Sigmoid colon (tissue), 7 donors: Measurements from ENCODE around the gene SETDB2. TPM values are rescaled to one million over a fixed set of nuclear protein-coding genes. Genes with fewer than 3 reads are reported as not detected.
"Not testable (repeated sequence)": the region's sequence is repeated elsewhere in the genome, so short reads cannot be mapped to it uniquely, and the experiment has no call there.

Experiments
- DNase-seq: peaks from one replicate; pipeline ENCODE4 v3.0.0-alpha.2; 2019
- H3K27ac ChIP-seq, 4 donors: fragments of 200-600 bp; sonication (generic); one replicate each; pipeline ENCODE4 v1.5.1; 2016 to 2019; ENCODE audit warnings: mild to moderate bottlenecking in 1 of 4
- H3K27me3 ChIP-seq, 3 donors: fragments of 200-600 bp; sonication (generic); one replicate each; pipeline ENCODE4 v1.5.1; 2019; ENCODE audit warnings: mild to moderate bottlenecking in 1 of 3
- H3K36me3 ChIP-seq, 4 donors: fragments of 200-600 bp; sonication (generic); one replicate each; pipeline ENCODE4 v1.5.1; 2016 to 2019
- H3K4me1 ChIP-seq, 4 donors: fragments of 200-600 bp; sonication (generic); one replicate each; pipeline ENCODE4 v1.5.1; 2017 to 2019
- H3K4me3 ChIP-seq, 4 donors: fragments of 200-600 bp; sonication (generic); one replicate each; pipeline ENCODE4 v1.5.1; 2017 to 2019; ENCODE audit warnings: mild to moderate bottlenecking in 2 of 4, moderate library complexity in 1 of 4
- H3K9me3 ChIP-seq, 4 donors: fragments of 200-600 bp in 3 of 4; sonication (generic) in 3 of 4; one replicate each; pipeline versions ENCODE4 v1.5.1 to v1.6.1; 2013 to 2019
- EP300 ChIP-seq, 4 donors: sonication (generic); formaldehyde crosslinking; IDR thresholded peaks; one replicate each; pipeline ENCODE4 v1.6.1; 2017; ENCODE audit warnings: antibody characterized with exemption in 4 of 4
- POLR2A ChIP-seq, 2 donors: fragments of 450-650 bp; IDR thresholded peaks; one replicate each; pipeline ENCODE4 v1.6.1; 2016; ENCODE audit warnings: antibody characterized with exemption in 2 of 2, mild to moderate bottlenecking in 2 of 2, moderate library complexity in 2 of 2
- POLR2AphosphoS5 ChIP-seq, 4 donors: sonication (generic); formaldehyde crosslinking; IDR thresholded peaks; one replicate each; pipeline ENCODE4 v1.6.1; 2017; ENCODE audit warnings: antibody characterized with exemption in 4 of 4
- WGBS, 2 donors: extraction: QIAGEN DNeasy Blood & Tissue Kit; methylation state at CpG; one replicate each; pipeline ENCODE4 v1.1.7; 2013; 5-methylcytosine and 5-hydroxymethylcytosine counted together
- intact Hi-C: fragments of 100-400 bp; cut with DNase I; formaldehyde crosslinking; loops from one replicate; pipeline ENCODE4 v1.15.1; 2023
- polyA plus RNA-seq, 3 donors: library from polyadenylated mRNA; stranded (reverse); fragments of 200-250 nt; gene quantifications; one replicate each; pipeline ENCODE4 v1.2.3, GENCODE V29; 2013
- total RNA-seq, 4 donors: library from RNA; depleted of rRNA; stranded (reverse); fragments of >200 nt; gene quantifications; one replicate each; pipeline ENCODE4 v1.1.0, GENCODE V29; 2016
- TF ChIP-seq, protein P1 (sequence below), 4 experiments: fragments of 450-650 bp in 3 of 4; fragments of 200-600 bp in 1 of 4; IDR thresholded peaks; one replicate each; pipeline ENCODE4 v1.5.1; 2016 to 2019; ENCODE audit warnings: antibody characterized with exemption in 4 of 4, mild to moderate bottlenecking in 3 of 4, moderate library complexity in 2 of 4
- donor health status: healthy with polysubstance abuse.
- donor health status: Bipolar disorder and iron deficiency.
- donor health status: healthy.

SETDB2 gene
- total and polyA plus RNA-seq, 7 donors = 3.6 to 12.5 (median 7.5) TPM

DNA sequence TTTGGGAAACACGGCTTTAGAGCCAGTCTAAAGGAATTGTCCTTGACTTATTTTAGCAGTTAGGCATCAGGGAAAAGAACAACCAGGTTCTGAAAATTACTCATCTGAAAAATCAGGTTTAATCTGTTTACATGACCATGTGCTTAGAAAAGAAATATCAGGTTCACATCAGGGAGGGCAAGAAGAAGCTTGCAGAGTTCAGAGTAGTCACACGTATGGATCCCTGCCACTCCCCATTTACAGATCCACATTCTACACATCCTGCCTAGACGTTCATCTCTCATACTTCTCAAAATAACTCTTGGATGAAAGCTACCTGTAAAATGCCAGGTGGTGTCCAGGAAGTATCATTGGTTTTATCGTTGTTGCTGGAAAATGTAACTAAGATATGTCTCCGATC, 37.7 kb downstream of the SETDB2 start:
- H3K27me3 ChIP-seq = no peaks in the 10 kb centered on the region
- WGBS, 2 donors = 79 to 87% methylated on average over 5 of the region's 5 CpGs
- intact Hi-C loops = no loop called here
- no peak overlapping the region for H3K4me3 ChIP-seq
- TF ChIP-seq, protein P1, sequence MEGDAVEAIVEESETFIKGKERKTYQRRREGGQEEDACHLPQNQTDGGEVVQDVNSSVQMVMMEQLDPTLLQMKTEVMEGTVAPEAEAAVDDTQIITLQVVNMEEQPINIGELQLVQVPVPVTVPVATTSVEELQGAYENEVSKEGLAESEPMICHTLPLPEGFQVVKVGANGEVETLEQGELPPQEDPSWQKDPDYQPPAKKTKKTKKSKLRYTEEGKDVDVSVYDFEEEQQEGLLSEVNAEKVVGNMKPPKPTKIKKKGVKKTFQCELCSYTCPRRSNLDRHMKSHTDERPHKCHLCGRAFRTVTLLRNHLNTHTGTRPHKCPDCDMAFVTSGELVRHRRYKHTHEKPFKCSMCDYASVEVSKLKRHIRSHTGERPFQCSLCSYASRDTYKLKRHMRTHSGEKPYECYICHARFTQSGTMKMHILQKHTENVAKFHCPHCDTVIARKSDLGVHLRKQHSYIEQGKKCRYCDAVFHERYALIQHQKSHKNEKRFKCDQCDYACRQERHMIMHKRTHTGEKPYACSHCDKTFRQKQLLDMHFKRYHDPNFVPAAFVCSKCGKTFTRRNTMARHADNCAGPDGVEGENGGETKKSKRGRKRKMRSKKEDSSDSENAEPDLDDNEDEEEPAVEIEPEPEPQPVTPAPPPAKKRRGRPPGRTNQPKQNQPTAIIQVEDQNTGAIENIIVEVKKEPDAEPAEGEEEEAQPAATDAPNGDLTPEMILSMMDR (IDR thresholded peaks at IDR 0.05) = no peak
- DNase-seq = no peak
- H3K4me1 ChIP-seq = no peaks in the 10 kb centered on the region
- peaks cover 0 to 86% (median 13%) of the 10 kb centered on the region in 4 donors for H3K36me3 ChIP-seq
- H3K9me3 ChIP-seq = no peaks in the 10 kb centered on the region
- H3K27ac ChIP-seq = no peak overlapping the region

DNA sequence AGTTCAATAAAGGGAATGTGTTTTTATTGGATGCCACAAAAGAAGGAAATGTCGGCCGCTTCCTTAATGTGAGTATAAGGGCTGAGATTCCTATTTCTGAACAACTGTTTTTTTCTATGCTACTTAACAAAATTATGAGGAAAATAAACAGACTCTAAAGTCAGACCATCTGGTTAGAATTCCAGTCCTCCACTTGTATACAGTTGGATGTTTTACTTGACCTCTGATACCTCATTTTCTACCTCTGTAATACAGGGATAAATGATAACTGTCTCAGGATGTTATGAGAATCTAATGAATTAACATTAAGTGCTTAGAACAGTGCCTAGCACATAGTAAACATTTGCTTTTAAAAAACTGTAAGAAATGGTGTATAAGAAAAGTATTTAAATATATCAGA, 44.5 kb downstream of the SETDB2 start:
- no peaks in the 10 kb centered on the region for H3K27me3 ChIP-seq
- no peak overlapping the region for H3K27ac ChIP-seq
- no peak for DNase-seq
- no peak for TF ChIP-seq EP300 (IDR thresholded peaks at IDR 0.05)
- TF ChIP-seq, protein P1 (IDR thresholded peaks at IDR 0.05) = no peak
- no peak for TF ChIP-seq POLR2A (IDR thresholded peaks at IDR 0.05)
- no peak for TF ChIP-seq POLR2AphosphoS5 (IDR thresholded peaks at IDR 0.05)
- intact Hi-C loops = no loop called here
- H3K4me1 ChIP-seq = no peaks in the 10 kb centered on the region
- 79 to 82% methylated on average over 2 of the region's 2 CpGs for WGBS, 2 donors
- peaks cover 0 to 52% (median 6%) of the 10 kb centered on the region in 4 donors for H3K36me3 ChIP-seq
- H3K4me3 ChIP-seq = no peak overlapping the region
- no peaks in the 10 kb centered on the region for H3K9me3 ChIP-seq

DNA sequence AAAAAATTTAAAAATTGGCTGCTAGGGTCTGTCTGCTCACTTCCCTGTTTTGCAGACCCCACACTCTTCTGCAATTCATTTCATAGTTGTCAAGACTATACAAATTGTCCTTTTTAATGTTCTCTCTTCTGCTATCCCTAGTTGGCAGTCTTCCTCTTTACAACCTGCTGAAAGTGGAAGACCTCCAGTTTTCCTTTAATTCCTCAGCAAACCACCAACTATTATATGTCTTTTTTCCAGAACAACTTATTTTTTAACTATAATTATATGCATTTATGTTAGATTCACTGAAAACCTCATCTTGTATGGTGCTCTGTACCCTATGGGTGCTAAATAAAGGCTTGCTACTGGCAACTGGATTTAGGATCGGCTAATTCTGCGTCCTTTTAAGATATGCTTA, 50.6 kb downstream of the SETDB2 start:
- TF ChIP-seq, protein P1 (IDR thresholded peaks at IDR 0.05) = no peak
- TF ChIP-seq EP300 (IDR thresholded peaks at IDR 0.05) (no peak), POLR2AphosphoS5 (IDR thresholded peaks at IDR 0.05) (no peak), POLR2A (IDR thresholded peaks at IDR 0.05) (no peak)
- Histone ChIP-seq H3K4me3 (peak overlapping the region in 3 of 4 donors; percentile 67 to 69 (median 67)), H3K36me3 (peaks cover 0 to 7% (median 1%) of the 10 kb centered on the region in 4 donors), H3K27me3 (no peaks in the 10 kb centered on the region), H3K27ac (peak overlapping the region; percentile 91 to 94 (median 93)), H3K9me3 (no peaks in the 10 kb centered on the region), H3K4me1 (peaks cover 0 to 12% (median 5%) of the 10 kb centered on the region in 4 donors)
- no peak for DNase-seq
- intact Hi-C loops = loop anchor here (5.0 kb wide), 2 partner anchors 47 to 93 kb away; partner anchors contain the start of gene RCBTB1
- WGBS, 2 donors = 21 to 50% methylated on average over 2 of the region's 2 CpGs

DNA sequence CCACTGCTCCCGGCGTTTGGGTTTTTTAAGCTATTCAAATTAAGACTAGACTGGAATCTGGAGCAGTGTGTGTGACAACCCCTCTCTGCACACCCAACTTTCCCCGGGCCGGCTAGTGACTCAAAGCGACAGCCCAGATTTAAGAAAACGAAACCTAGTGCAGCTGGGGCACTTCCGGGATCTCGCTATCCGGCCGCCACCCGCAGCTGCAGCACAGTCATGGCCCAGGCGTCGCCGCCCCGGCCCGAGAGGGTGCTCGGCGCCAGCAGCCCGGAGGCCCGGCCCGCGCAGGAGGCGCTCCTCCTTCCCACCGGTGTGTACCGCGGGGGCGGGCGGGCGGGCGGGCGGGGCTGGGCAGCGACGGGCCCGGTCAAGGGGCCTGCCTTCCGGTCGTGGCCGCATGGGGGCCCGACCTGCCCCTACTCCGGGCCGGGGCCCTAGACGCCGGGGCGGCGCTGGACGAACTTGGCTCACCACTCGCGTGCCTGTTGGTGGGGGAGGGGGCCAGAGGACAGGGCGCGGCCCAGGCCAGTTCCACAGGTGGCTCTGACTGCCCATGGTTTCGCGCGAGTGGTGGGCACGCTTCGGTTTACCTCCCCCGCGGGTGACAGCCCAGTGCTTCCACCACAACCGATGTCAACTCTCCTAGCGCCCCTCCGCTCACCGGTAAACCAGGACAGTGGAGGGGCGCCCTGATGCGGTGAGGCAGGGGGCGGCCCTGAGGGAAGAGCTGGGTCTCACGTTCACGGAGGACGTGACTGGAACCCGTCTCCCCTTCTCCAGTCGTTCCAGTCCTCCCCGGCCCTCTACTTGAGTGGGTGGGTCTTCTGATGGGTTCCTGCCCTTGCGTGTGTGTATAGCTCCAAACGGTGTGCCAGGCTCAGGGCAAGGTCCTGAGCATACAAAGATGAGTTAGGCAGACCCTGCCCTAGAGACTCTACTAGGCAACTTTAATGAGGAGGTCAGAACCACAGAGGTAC, 52.0 kb downstream of the SETDB2 start, which contains the start of gene PHF11:
Gene PHF11 (plus strand): TSS at position 171 of the 980 bp plus-strand sequence. CDS start 49 bp downstream, at position 220.
- Histone ChIP-seq H3K27ac (peak within 1 kb of the TSS; percentile 91 to 94 (median 93)), H3K9me3 (no peaks in the 10 kb centered on the region), H3K27me3 (no peaks in the 10 kb centered on the region), H3K36me3 (peaks cover 0 to 9% (median 0%) of the 10 kb centered on the region in 4 donors), H3K4me3 (peak within 1 kb of the TSS; percentile 55 to 69 (median 67)), H3K4me1 (peaks cover 0 to 12% (median 5%) of the 10 kb centered on the region in 4 donors)
- intact Hi-C loops = loop anchor here (5.0 kb wide), 2 partner anchors 49 to 91 kb away; partner anchors contain the start of gene RCBTB1
- DNase-seq = peak; percentile 89
- WGBS, 2 donors = 3 to 13% methylated on average over 71 of the region's 71 CpGs
- TF ChIP-seq POLR2AphosphoS5 (IDR thresholded peaks at IDR 0.05) (peak; percentile 35 to 72 (median 54)), POLR2A (IDR thresholded peaks at IDR 0.05) (peak; percentile 21 to 36), EP300 (IDR thresholded peaks at IDR 0.05) (no peak)
- TF ChIP-seq, protein P1 (IDR thresholded peaks at IDR 0.05) = peak in 1 of 4 experiments; percentile 20

DNA sequence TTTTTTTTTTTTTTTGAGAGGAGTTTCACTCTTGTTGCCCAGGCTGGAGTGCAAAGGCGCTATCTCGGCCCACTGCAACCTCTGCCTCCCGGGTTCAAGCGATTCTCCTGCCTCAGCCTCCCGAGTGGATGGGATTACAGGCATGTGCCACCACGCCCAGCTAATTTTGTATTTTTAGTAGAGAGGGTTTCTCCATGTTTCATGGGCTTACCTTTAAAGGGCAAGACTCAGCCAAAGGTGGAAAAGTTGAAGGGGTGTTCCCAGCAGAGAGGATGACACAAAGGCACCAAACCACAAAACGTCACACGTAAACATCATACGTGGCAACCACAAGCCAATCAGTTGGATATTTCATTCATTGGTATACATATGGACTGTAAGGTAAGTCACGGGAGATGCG, 52.8 kb downstream of the SETDB2 start:
- not testable (repeated sequence) for H3K4me3 ChIP-seq
- intact Hi-C loops = loop anchor here (5.0 kb wide), 2 partner anchors 50 to 90 kb away; partner anchors contain the start of gene RCBTB1
- WGBS, 2 donors = 72 to 73% methylated on average over 11 of the region's 11 CpGs

More for the DNA sequence above, 52.8 kb downstream of the SETDB2 start:
- H3K36me3 ChIP-seq = peaks cover 0 to 12% (median 0%) of the 10 kb centered on the region in 4 donors
- H3K27ac ChIP-seq = peak overlapping the region; percentile 91 to 94 (median 93)
- H3K4me1 ChIP-seq = peaks cover 0 to 12% (median 5%) of the 10 kb centered on the region in 4 donors
- not testable (repeated sequence) for H3K9me3 ChIP-seq, H3K27me3 ChIP-seq, DNase-seq
